HAP-1 (cell line): ENCODE data around the gene RGS4.

Experiments
- DNase-seq, 2 experiments: peaks; one replicate each; pipeline ENCODE4 v3.0.0-alpha.2; 2016 to 2020; ENCODE audit warnings: low spot score in 2 of 2
- H3K27me3 ChIP-seq: fragments of 250-450 bp; sonication (Bioruptor Pico); 2 replicates; pipeline ENCODE4 v1.5.1; 2020; ENCODE audit warnings: low read depth, mild to moderate bottlenecking, moderate library complexity
- H3K36me3 ChIP-seq: fragments of 250-450 bp; sonication (Bioruptor Pico); replicated peaks from 2 replicates; pipeline ENCODE4 v1.5.1; 2020; ENCODE audit warnings: mild to moderate bottlenecking
- H3K4me1 ChIP-seq: fragments of 250-450 bp; sonication (Bioruptor Pico); 2 replicates; pipeline ENCODE4 v1.5.1; 2020; ENCODE audit warnings: mild to moderate bottlenecking
- H3K4me3 ChIP-seq: fragments of 250-450 bp; sonication (Bioruptor Pico); 2 replicates; pipeline ENCODE4 v1.5.1; 2020; ENCODE audit warnings: mild to moderate bottlenecking, moderate library complexity
- H3K9me3 ChIP-seq: fragments of 250-450 bp; sonication (Bioruptor Pico); 2 replicates; pipeline ENCODE4 v1.5.1; 2020; ENCODE audit warnings: mild to moderate bottlenecking, moderate library complexity
- in situ Hi-C: fragments of 300-500 bp; cut with MboI; formaldehyde crosslinking; loops from 3 replicates; pipeline ENCODE4 v1.14.3; 2020; ENCODE audit warnings: low sequenced_read_pairs, inconsistent platforms, mixed read lengths

Gene RGS4

GRCh38 chr1:163055005-163055404 lies 14.2 kb upstream of the RGS4 start:
- peaks cover 6% of the 10 kb centered on the region; the same call in 1 of the 2 replicates for H3K27me3 ChIP-seq
- no peak overlapping the region for H3K4me3 ChIP-seq
- DNase-seq = no peak
- no peaks in the 10 kb centered on the region for H3K4me1 ChIP-seq
- H3K9me3 ChIP-seq = no peaks in the 10 kb centered on the region
- in situ Hi-C loops = no loop called here
- H3K36me3 ChIP-seq = no peaks in the 10 kb centered on the region

- H3K4me1 ChIP-seq = no peaks in the 10 kb centered on the region
- no peaks in the 10 kb centered on the region for H3K36me3 ChIP-seq
- in situ Hi-C loops = no loop called here
- H3K4me3 ChIP-seq = no peak overlapping the region
- DNase-seq = no peak
- no peaks in the 10 kb centered on the region for H3K9me3 ChIP-seq
- H3K27me3 ChIP-seq = peaks cover 6% of the 10 kb centered on the region; the same call in 1 of the 2 replicates
Measured at GRCh38 chr1:163055531-163055930, 13.6 kb upstream of the RGS4 start.

GRCh38 chr1:163056831-163057230 lies 12.3 kb upstream of the RGS4 start:
- Histone ChIP-seq H3K4me1 (no peaks in the 10 kb centered on the region), H3K27me3 (peaks cover 6% of the 10 kb centered on the region; the same call in 1 of the 2 replicates), H3K4me3 (no peak overlapping the region), H3K36me3 (no peaks in the 10 kb centered on the region), H3K9me3 (no peaks in the 10 kb centered on the region)
- in situ Hi-C loops = no loop called here
- no peak for DNase-seq

- no peak for DNase-seq
- in situ Hi-C loops = no loop called here
- H3K27me3 ChIP-seq = peaks cover 6% of the 10 kb centered on the region; the same call in 1 of the 2 replicates
- H3K9me3 ChIP-seq = no peaks in the 10 kb centered on the region
- H3K4me3 ChIP-seq = no peak overlapping the region
- no peaks in the 10 kb centered on the region for H3K4me1 ChIP-seq
- no peaks in the 10 kb centered on the region for H3K36me3 ChIP-seq
Measured at GRCh38 chr1:163060343-163061007, 8.7 kb upstream of the RGS4 start.

GRCh38 chr1:163063143-163063542 lies 6.0 kb upstream of the RGS4 start:
- peaks cover 2% of the 10 kb centered on the region; the same call in 1 of the 2 replicates for H3K27me3 ChIP-seq
- H3K4me1 ChIP-seq = no peaks in the 10 kb centered on the region
- no peak for DNase-seq
- in situ Hi-C loops = no loop called here
- no peak overlapping the region for H3K4me3 ChIP-seq
- no peaks in the 10 kb centered on the region for H3K36me3 ChIP-seq
- no peaks in the 10 kb centered on the region for H3K9me3 ChIP-seq

GRCh38 chr1:163063610-163064009 lies 5.6 kb upstream of the RGS4 start:
- Histone ChIP-seq H3K4me1 (no peaks in the 10 kb centered on the region), H3K9me3 (no peaks in the 10 kb centered on the region), H3K4me3 (no peak overlapping the region), H3K27me3 (peaks cover 5% of the 10 kb centered on the region), H3K36me3 (no peaks in the 10 kb centered on the region)
- in situ Hi-C loops = no loop called here
- DNase-seq = no peak

GRCh38 chr1:163066168-163066567 lies 3.0 kb upstream of the RGS4 start:
- no peaks in the 10 kb centered on the region for H3K9me3 ChIP-seq
- no peaks in the 10 kb centered on the region for H3K4me1 ChIP-seq
- H3K4me3 ChIP-seq = no peak overlapping the region
- H3K36me3 ChIP-seq = no peaks in the 10 kb centered on the region
- in situ Hi-C loops = no loop called here
- H3K27me3 ChIP-seq = peaks cover 21% of the 10 kb centered on the region
- no peak for DNase-seq

GRCh38 chr1:163066686-163067085 lies 2.5 kb upstream of the RGS4 start:
- no peaks in the 10 kb centered on the region for H3K9me3 ChIP-seq
- no peak for DNase-seq
- no peaks in the 10 kb centered on the region for H3K36me3 ChIP-seq
- in situ Hi-C loops = no loop called here
- no peak overlapping the region for H3K4me3 ChIP-seq
- peaks cover 21% of the 10 kb centered on the region for H3K27me3 ChIP-seq
- no peaks in the 10 kb centered on the region for H3K4me1 ChIP-seq

GRCh38 chr1:163068716-163069115 lies 445 bp upstream of the RGS4 start:
- no peak for DNase-seq
- in situ Hi-C loops = no loop called here

GRCh38 chr1:163069655-163070277 lies 605 bp downstream of the RGS4 start:
- H3K36me3 ChIP-seq = no peaks in the 10 kb centered on the region
- H3K27me3 ChIP-seq = peaks cover 28% of the 10 kb centered on the region
- no peak overlapping the region for H3K4me3 ChIP-seq
- H3K9me3 ChIP-seq = no peaks in the 10 kb centered on the region
- no peak for DNase-seq
- no peaks in the 10 kb centered on the region for H3K4me1 ChIP-seq
- in situ Hi-C loops = no loop called here

More at GRCh38 chr1:163068716-163069115, 445 bp upstream of the RGS4 start:
- Histone ChIP-seq H3K4me1 (no peaks in the 10 kb centered on the region), H3K27me3 (peaks cover 26% of the 10 kb centered on the region), H3K9me3 (no peaks in the 10 kb centered on the region), H3K36me3 (no peaks in the 10 kb centered on the region), H3K4me3 (no peak overlapping the region)

- Histone ChIP-seq H3K36me3 (no peaks in the 10 kb centered on the region), H3K4me3 (no peak overlapping the region), H3K4me1 (no peaks in the 10 kb centered on the region), H3K9me3 (no peaks in the 10 kb centered on the region), H3K27me3 (peaks cover 32% of the 10 kb centered on the region)
- in situ Hi-C loops = no loop called here
- peak; percentile 40 to 65 for DNase-seq
Measured at GRCh38 chr1:163071405-163072255, 2.5 kb downstream of the RGS4 start.

- Histone ChIP-seq H3K4me1 (no peaks in the 10 kb centered on the region), H3K36me3 (no peaks in the 10 kb centered on the region), H3K27me3 (peaks cover 32% of the 10 kb centered on the region), H3K4me3 (no peak overlapping the region), H3K9me3 (no peaks in the 10 kb centered on the region)
- DNase-seq = no peak
- in situ Hi-C loops = no loop called here
Measured at GRCh38 chr1:163072658-163073057, 3.5 kb downstream of the RGS4 start.

GRCh38 chr1:163074004-163074403 lies 4.8 kb downstream of the RGS4 start:
- Histone ChIP-seq H3K4me1 (no peaks in the 10 kb centered on the region), H3K4me3 (no peak overlapping the region), H3K9me3 (no peaks in the 10 kb centered on the region), H3K27me3 (peaks cover 23% of the 10 kb centered on the region), H3K36me3 (no peaks in the 10 kb centered on the region)
- in situ Hi-C loops = no loop called here
- DNase-seq = no peak
